Prostate gland (tissue), 2 donors: Measurements from ENCODE around the gene SPOP. TPM values are rescaled to one million over a fixed set of nuclear protein-coding genes. Genes with fewer than 3 reads are reported as not detected.

ENCODE experiments used
- DNase-seq: peaks from one replicate; pipeline ENCODE4 v3.0.0-alpha.2; 2019; ENCODE audit warnings: low spot score
- H3K27ac ChIP-seq, 2 donors: fragments of 200-600 bp; sonication (generic); 2 replicates each; pipeline ENCODE4 v1.5.1; 2017 to 2019
- H3K27me3 ChIP-seq: fragments of 200-600 bp; sonication (generic); replicated peaks from 2 replicates; pipeline ENCODE4 v1.5.1; 2019; ENCODE audit not compliant: insufficient read depth
- H3K36me3 ChIP-seq, 2 donors: fragments of 200-600 bp; sonication (generic); 1 replicate in 1 of 2; 2 replicates in 1 of 2; pipeline versions ENCODE4 v1.5.1 to v1.8.1; 2017 to 2019
- H3K4me1 ChIP-seq: fragments of 200-600 bp; sonication (generic); replicated peaks from 2 replicates; pipeline ENCODE4 v1.5.1; 2019
- H3K4me3 ChIP-seq, 2 donors: fragments of 200-600 bp; sonication (generic); 2 replicates each; pipeline ENCODE4 v1.5.1; 2017 to 2019
- H3K9me3 ChIP-seq: fragments of 200-600 bp; sonication (generic); 2 replicates; pipeline ENCODE4 v1.5.1; 2017
- POLR2A ChIP-seq: fragments of 450-650 bp; IDR thresholded peaks from one replicate; pipeline ENCODE4 v1.6.1; 2016; ENCODE audit warnings: antibody characterized with exemption, mild to moderate bottlenecking
- POLR2AphosphoS5 ChIP-seq: sonication (generic); formaldehyde crosslinking; IDR thresholded peaks from one replicate; pipeline ENCODE4 v1.6.1; 2017; ENCODE audit warnings: antibody characterized with exemption
- WGBS: methylation state at CpG from one replicate; pipeline ENCODE4 v1.1.5; 2018; 5-methylcytosine and 5-hydroxymethylcytosine counted together
- intact Hi-C: fragments of 100-400 bp; cut with DNase I; formaldehyde crosslinking; loops from one replicate; pipeline ENCODE4 v1.14.2; 2022
- total RNA-seq, 2 donors: library from RNA; depleted of rRNA; stranded (reverse); fragments of >200 nt; gene quantifications; one replicate each; pipeline ENCODE4 v1.1.0, GENCODE V29; 2016
- TF ChIP-seq, protein P1 (sequence below), 4 experiments: fragments of 200-600 bp in 2 of 4; fragments of 450-650 bp in 2 of 4; sonication (generic) in 2 of 4; IDR thresholded peaks; 1 replicate in 3 of 4; 2 replicates in 1 of 4; pipeline ENCODE4 v1.5.1; 2016 to 2019; ENCODE audit warnings: antibody characterized with exemption in 4 of 4, mild to moderate bottlenecking in 2 of 4, moderate library complexity in 2 of 4

Gene SPOP
- total RNA-seq, 2 donors from 2014 or later: 80.8 to 93.0 TPM

GRCh38 chr17:49696233-49696761 is 18.4 kb upstream of the SPOP start:
- 79% methylated on average over 8 of the region's 8 CpGs for WGBS
- no peak overlapping the region for H3K27ac ChIP-seq
- H3K4me1 ChIP-seq: no peaks in the 10 kb centered on the region
- no peak for DNase-seq
- peaks cover 0 to 6% of the 10 kb centered on the region in 2 donors for H3K36me3 ChIP-seq
- no peak for TF ChIP-seq POLR2A
- no peak for TF ChIP-seq POLR2AphosphoS5
- TF ChIP-seq, protein P1, sequence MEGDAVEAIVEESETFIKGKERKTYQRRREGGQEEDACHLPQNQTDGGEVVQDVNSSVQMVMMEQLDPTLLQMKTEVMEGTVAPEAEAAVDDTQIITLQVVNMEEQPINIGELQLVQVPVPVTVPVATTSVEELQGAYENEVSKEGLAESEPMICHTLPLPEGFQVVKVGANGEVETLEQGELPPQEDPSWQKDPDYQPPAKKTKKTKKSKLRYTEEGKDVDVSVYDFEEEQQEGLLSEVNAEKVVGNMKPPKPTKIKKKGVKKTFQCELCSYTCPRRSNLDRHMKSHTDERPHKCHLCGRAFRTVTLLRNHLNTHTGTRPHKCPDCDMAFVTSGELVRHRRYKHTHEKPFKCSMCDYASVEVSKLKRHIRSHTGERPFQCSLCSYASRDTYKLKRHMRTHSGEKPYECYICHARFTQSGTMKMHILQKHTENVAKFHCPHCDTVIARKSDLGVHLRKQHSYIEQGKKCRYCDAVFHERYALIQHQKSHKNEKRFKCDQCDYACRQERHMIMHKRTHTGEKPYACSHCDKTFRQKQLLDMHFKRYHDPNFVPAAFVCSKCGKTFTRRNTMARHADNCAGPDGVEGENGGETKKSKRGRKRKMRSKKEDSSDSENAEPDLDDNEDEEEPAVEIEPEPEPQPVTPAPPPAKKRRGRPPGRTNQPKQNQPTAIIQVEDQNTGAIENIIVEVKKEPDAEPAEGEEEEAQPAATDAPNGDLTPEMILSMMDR (IDR thresholded peaks at IDR 0.05): no peak
- intact Hi-C loops: no loop called here
- no peaks in the 10 kb centered on the region for H3K27me3 ChIP-seq
- no peaks in the 10 kb centered on the region for H3K9me3 ChIP-seq
- H3K4me3 ChIP-seq: no peak overlapping the region

DNA sequence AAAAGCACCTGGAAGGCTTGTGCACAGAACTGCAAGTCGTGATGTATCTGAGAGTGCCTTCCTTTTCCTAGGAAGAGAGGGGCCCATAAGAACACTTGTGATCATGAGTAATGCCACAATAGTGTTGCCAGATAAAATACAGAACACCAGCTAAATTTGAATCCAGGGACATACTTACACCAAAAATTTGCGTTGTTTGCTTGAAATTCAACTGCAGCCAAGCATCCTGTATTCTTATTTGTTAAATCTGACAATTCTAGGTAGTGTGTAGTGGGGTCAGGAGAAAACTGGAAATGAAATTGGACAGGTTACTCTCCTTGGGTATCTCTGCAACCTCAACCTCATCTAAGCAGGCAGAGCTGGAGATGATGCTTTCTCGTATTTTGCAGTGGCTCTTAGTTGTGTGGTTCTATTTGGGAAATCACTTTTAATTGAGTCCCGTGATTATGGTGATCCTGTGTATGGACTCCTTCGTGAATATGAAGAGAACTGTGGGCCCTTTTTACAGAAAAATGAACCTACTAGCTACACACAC is 17.9 kb upstream of the SPOP start:
- TF ChIP-seq POLR2AphosphoS5 (no peak), POLR2A (no peak)
- TF ChIP-seq, protein P1 (IDR thresholded peaks at IDR 0.05): peak in 1 of 4 experiments; percentile 9
- Histone ChIP-seq H3K9me3 (no peaks in the 10 kb centered on the region), H3K27me3 (no peaks in the 10 kb centered on the region), H3K27ac (no peak overlapping the region), H3K36me3 (peaks cover 0 to 5% of the 10 kb centered on the region in 2 donors), H3K4me3 (no peak overlapping the region), H3K4me1 (no peaks in the 10 kb centered on the region)
- 52% methylated on average over 5 of the region's 5 CpGs for WGBS
- no peak for DNase-seq
- intact Hi-C loops: loop anchor here (1.0 kb wide), 1 partner anchor 125 kb away; no protein-coding TSS in a partner anchor

- Histone ChIP-seq H3K4me3 (no peak overlapping the region), H3K36me3 (no peaks in the 10 kb centered on the region), H3K27ac (peak overlapping the region in 1 of 2 donors; percentile 41), H3K9me3 (no peaks in the 10 kb centered on the region), H3K27me3 (no peaks in the 10 kb centered on the region), H3K4me1 (no peaks in the 10 kb centered on the region)
- WGBS: 19% methylated on average over 16 of the region's 16 CpGs
- DNase-seq: peak; percentile 41
- intact Hi-C loops: loop anchor here (1.0 to 5.0 kb wide), 2 partner anchors 48 to 125 kb away; no protein-coding TSS in a partner anchor
- TF ChIP-seq POLR2A (no peak), POLR2AphosphoS5 (peak; percentile 34)
- TF ChIP-seq, protein P1 (IDR thresholded peaks at IDR 0.05): peak; percentile 90 to 96 (median 94)
Observed at GRCh38 chr17:49694847-49695697, 17.2 kb upstream of the SPOP start.

DNA sequence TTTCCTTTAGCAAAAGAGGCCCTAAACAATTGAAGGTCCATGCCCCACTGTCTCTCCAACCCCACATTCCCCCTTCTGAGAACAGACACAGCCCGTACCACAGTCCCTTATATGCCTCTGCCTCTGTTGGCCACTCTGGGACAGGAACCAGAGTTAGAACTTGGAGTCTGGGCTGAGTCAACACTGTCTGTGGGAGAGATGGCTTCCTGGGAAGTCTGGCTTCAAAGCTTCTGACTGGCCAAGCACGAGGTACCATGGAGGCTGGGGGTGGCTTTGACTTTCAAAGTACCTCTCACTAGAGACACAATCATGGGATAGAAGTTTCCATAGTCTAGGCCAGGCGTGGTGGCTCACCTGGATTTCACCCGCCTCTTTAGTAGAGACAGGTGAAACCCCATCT is 14.9 kb upstream of the SPOP start:
- intact Hi-C loops: loop anchor here (5.0 kb wide), 1 partner anchor 45 kb away; no protein-coding TSS in a partner anchor
- H3K36me3 ChIP-seq: no peaks in the 10 kb centered on the region
- peak overlapping the region; percentile 8 to 75 for H3K27ac ChIP-seq
- WGBS: 84% methylated on average over 4 of the region's 4 CpGs
- no peaks in the 10 kb centered on the region for H3K27me3 ChIP-seq
- no peak for DNase-seq
- H3K4me3 ChIP-seq: no peak overlapping the region
- no peaks in the 10 kb centered on the region for H3K4me1 ChIP-seq
- no peaks in the 10 kb centered on the region for H3K9me3 ChIP-seq
- no peak for TF ChIP-seq POLR2AphosphoS5

DNA sequence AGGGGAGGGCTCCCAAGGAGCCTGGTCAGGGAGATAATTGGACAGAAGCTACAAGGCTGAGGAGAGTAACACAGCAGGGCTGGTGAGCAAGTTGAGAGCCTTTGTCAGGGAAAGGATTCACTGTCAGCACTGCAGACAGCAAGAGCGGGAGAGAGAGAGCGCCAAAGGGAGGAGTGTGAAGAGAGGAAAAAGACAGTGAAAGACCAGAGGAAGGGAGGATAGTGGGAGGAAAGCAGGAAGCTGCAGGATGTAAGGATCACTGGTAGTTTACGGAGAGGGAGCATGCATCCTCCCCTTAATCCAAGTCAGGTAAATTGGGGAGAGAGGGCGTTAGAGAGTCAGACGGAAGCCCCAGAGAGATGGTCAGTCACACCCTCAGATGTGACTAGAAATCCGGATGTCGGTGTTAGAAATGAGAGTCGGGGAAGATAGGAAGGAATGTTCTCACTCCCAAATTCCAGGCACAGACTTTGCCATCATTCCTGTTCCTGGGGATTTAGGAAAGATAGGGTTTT is 13.8 kb upstream of the SPOP start:
- Histone ChIP-seq H3K36me3 (no peaks in the 10 kb centered on the region), H3K9me3 (no peaks in the 10 kb centered on the region), H3K27ac (peak overlapping the region; percentile 75 to 84), H3K27me3 (no peaks in the 10 kb centered on the region), H3K4me1 (no peaks in the 10 kb centered on the region), H3K4me3 (no peak overlapping the region)
- intact Hi-C loops: loop anchor here (2.0 to 5.0 kb wide), 2 partner anchors 15 to 44 kb away; no protein-coding TSS in a partner anchor
- TF ChIP-seq POLR2AphosphoS5: no peak
- TF ChIP-seq, protein P1 (IDR thresholded peaks at IDR 0.05): no peak
- no peak for TF ChIP-seq POLR2A
- DNase-seq: no peak
- whole genome bisulfite sequencing: 40% methylated on average over 8 of the region's 8 CpGs
